ENCODE results near the gene NAXE. TPM values are rescaled to one million over a fixed set of nuclear protein-coding genes. Genes with fewer than 3 reads are reported as not detected.
A peak's percentile ranks its signal among the peaks of the same experiment; 100 is the strongest.

Gene NAXE
- total RNA-seq, 1 donor from 2014 or later: 75.6 TPM

- Mint-ChIP-seq H3K4me1 (peaks cover 27% of the 10 kb centered on the region), H3K4me3 (no peak overlapping the region), H3K36me3 (ENCODE audit: low read depth) (no peaks in the 10 kb centered on the region), H3K9me3 (no peaks in the 10 kb centered on the region), H3K27ac (no peak overlapping the region), H3K27me3 (no peaks in the 10 kb centered on the region)
- intact Hi-C loops (cut with micrococcal nuclease): loop anchor here (5.0 kb wide), 1 partner anchor 41 kb away; no protein-coding TSS in a partner anchor
- TF ChIP-seq CTCF (IDR thresholded peaks at IDR 0.05): no peak
- DNase-seq (no peak), ATAC-seq (ENCODE audit: low read depth) (no peak)
- ChIA-PET POLR2A (interaction anchor here (0.6 to 1.2 kb wide), 2 partner anchors 55 to 59 kb away, joined by 3 to 5 read pairs; no protein-coding TSS in a partner anchor), CTCF (no interaction called here)
These were observed 43.6 kb upstream of the NAXE start for GRCh38 chr1:156547982-156548381.

- Mint-ChIP-seq H3K27ac (no peak overlapping the region), H3K4me1 (peaks cover 41% of the 10 kb centered on the region), H3K27me3 (no peaks in the 10 kb centered on the region), H3K9me3 (no peaks in the 10 kb centered on the region), H3K4me3 (no peak overlapping the region), H3K36me3 (ENCODE audit: low read depth) (no peaks in the 10 kb centered on the region)
- ChIA-PET POLR2A (interaction anchor here (0.6 to 1.0 kb wide), 6 partner anchors 40 to 52 kb away, joined by 3 to 7 read pairs (median 4); partner anchors contain the start of genes GPATCH4 and MEF2D), CTCF (no interaction called here)
- no peak for TF ChIP-seq CTCF (IDR thresholded peaks at IDR 0.05)
- ATAC-seq (ENCODE audit: low read depth): no peak
- intact Hi-C loops (cut with micrococcal nuclease): loop anchor here (5.0 kb wide), 1 partner anchor 42 kb away; no protein-coding TSS in a partner anchor
- DNase-seq: no peak
These were observed 42.2 kb upstream of the NAXE start for GRCh38 chr1:156549390-156549789.

- peak overlapping the region; percentile 18 for H3K27ac Mint-ChIP-seq
- peaks cover 44% of the 10 kb centered on the region for H3K4me1 Mint-ChIP-seq
- no peaks in the 10 kb centered on the region for H3K9me3 Mint-ChIP-seq
- no peak for ATAC-seq (ENCODE audit: low read depth)
- no peaks in the 10 kb centered on the region for H3K27me3 Mint-ChIP-seq
- no peak for TF ChIP-seq CTCF (IDR thresholded peaks at IDR 0.05)
- POLR2A ChIA-PET: interaction anchor here (0.5 to 2.7 kb wide), 5 partner anchors 41 to 188 kb away, joined by 3 to 11 read pairs (median 4); partner anchors contain the start of gene MEF2D
- DNase-seq: no peak
- intact Hi-C loops (cut with micrococcal nuclease): loop anchor here (5.0 kb wide), 1 partner anchor 43 kb away; no protein-coding TSS in a partner anchor
- CTCF ChIA-PET: interaction anchor here (1.5 to 2.0 kb wide), 2 partner anchors 48 to 69 kb away, joined by 6 to 9 read pairs; no protein-coding TSS in a partner anchor
- H3K4me3 Mint-ChIP-seq: no peak overlapping the region
- no peaks in the 10 kb centered on the region for H3K36me3 Mint-ChIP-seq (ENCODE audit: low read depth)
These were observed 41.7 kb upstream of the NAXE start for GRCh38 chr1:156549831-156550230.

GRCh38 chr1:156550346-156550745, 41.2 kb upstream of the NAXE start:
- ATAC-seq (ENCODE audit: low read depth) (no peak), DNase-seq (no peak)
- H3K4me1 Mint-ChIP-seq: peaks cover 48% of the 10 kb centered on the region
- no peak for TF ChIP-seq CTCF (IDR thresholded peaks at IDR 0.05)
- CTCF ChIA-PET: interaction anchor here (1.5 to 2.0 kb wide), 2 partner anchors 49 to 70 kb away, joined by 6 to 9 read pairs; no protein-coding TSS in a partner anchor
- H3K27me3 Mint-ChIP-seq: no peaks in the 10 kb centered on the region
- intact Hi-C loops (cut with micrococcal nuclease): no loop called here
- H3K4me3 Mint-ChIP-seq: no peak overlapping the region
- no peaks in the 10 kb centered on the region for H3K36me3 Mint-ChIP-seq (ENCODE audit: low read depth)
- H3K27ac Mint-ChIP-seq: peak overlapping the region; percentile 66
- POLR2A ChIA-PET: interaction anchor here (0.5 to 2.7 kb wide), 7 partner anchors 32 to 188 kb away, joined by 3 to 19 read pairs (median 4); partner anchors contain the start of gene MEF2D
- H3K9me3 Mint-ChIP-seq: no peaks in the 10 kb centered on the region

GRCh38 chr1:156551066-156551643, 40.4 kb upstream of the NAXE start:
- intact Hi-C loops (cut with micrococcal nuclease): no loop called here
- Mint-ChIP-seq H3K4me3 (no peak overlapping the region), H3K27me3 (no peaks in the 10 kb centered on the region), H3K4me1 (peaks cover 49% of the 10 kb centered on the region), H3K9me3 (no peaks in the 10 kb centered on the region), H3K36me3 (ENCODE audit: low read depth) (no peaks in the 10 kb centered on the region), H3K27ac (peak overlapping the region; percentile 66)
- no peak for DNase-seq
- ChIA-PET CTCF (interaction anchor here (1.2 to 2.0 kb wide), 4 partner anchors 36 to 71 kb away, joined by 3 to 9 read pairs (median 5); no protein-coding TSS in a partner anchor), POLR2A (interaction anchor here (0.9 to 2.9 kb wide), 9 partner anchors 26 to 94 kb away, joined by 3 to 19 read pairs (median 7); partner anchors contain the start of genes MEF2D and NAXE)
- TF ChIP-seq CTCF (IDR thresholded peaks at IDR 0.05): no peak
- ATAC-seq (ENCODE audit: low read depth): peak; percentile 67

Data from activated B cell treated with CpG ODN at 0.5 μM for 24 hours (primary cell).